Epidermal melanocyte (primary cell): ENCODE results near the gene CCDC116.
"Not testable (repeated sequence)": the region's sequence is repeated elsewhere in the genome, so short reads cannot be mapped to it uniquely, and the experiment has no call there.

Experiments used
- DNase-seq: peaks from one replicate; pipeline ENCODE4 v3.0.0; 2011; ENCODE audit warnings: low spot score; ENCODE audit not compliant: insufficient read length

The CCDC116 gene

DNA sequence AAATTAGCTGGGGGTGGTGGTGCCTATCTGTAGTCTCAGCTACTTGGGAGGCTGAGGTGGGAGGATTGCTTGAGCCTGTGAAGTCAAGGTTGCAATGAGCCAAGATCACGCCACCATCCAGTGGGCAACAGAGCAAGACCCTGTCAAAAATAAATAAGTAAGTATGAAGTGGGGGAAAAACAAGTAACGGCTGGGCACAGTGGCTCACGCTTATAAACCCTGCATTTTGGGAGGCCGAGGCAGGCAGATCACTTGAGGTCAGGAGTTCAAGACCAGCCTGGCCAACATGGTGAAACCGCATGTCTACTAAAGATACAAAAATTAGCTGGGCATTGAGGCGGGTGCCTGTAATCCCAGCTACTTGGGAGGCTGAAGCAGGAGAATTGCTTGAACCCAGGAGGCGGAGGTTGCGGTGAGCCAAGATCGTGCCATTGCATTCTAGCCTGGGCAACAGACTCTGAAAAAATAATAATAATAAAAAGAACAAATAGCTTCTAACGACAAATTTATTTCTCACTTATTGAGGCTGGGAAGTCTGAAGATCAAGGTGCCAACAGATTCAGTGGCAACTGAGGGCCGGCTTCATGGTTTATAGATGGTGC is 22.9 kb upstream of the CCDC116 start:
- DNase-seq, result not testable (repeated sequence)

DNA sequence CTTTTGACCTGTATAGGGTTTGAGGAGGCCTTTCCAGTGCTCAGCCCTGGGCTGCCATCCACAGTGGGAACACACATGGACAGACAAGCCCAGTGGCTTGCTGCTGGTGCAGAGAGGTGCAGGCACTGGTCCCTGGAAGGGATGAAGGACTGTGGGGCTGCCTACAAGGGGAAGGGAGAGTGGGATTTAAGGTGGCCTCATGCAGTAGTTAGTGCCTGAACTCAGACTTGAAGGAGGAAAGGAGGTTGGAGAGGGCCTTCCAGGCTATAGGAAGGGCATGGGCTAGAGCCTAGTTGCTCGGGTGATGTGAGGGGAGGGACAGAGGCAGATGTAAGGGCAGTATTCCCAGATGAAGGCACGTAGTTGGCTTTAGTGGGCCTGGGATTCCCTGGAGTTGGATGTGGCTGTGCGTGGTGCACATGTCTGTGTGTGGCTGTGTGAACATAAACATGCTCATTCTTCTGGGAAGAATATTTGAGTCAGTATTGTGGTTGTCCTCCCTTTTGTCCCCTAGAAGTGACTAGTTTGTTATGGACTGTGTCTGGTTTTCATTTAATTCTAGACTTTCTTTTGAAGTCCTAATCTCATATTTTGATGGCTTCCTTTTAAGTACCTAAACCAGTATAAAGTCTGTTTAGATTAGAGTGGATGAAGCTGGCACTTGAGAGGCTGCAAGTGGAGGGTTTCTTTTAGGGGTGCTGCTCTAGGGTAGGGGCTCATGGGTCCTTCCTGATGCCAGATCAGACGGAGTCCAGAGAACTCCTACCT is 21.2 kb upstream of the CCDC116 start:
- no peak for DNase-seq

DNA sequence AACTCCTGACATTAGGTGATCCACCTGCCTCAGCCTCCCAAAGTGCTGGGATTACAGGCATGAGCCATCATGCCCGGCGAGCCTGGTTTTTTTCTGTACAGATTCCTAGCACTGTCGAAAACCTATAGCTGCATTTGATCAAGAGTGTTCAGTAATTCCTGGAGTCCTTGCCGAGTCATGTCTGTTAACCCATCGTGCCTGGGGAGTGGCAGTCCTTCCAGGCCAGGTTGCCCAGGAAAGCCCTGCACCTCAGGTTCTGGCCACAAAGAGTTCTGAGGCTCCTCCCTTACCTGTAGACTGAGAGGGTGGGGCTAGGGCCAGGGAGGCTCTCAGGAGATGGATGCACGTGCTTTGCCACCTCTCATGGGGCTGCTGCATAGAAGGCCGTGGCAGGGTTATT is 19.7 kb upstream of the CCDC116 start:
- no peak for DNase-seq

DNA sequence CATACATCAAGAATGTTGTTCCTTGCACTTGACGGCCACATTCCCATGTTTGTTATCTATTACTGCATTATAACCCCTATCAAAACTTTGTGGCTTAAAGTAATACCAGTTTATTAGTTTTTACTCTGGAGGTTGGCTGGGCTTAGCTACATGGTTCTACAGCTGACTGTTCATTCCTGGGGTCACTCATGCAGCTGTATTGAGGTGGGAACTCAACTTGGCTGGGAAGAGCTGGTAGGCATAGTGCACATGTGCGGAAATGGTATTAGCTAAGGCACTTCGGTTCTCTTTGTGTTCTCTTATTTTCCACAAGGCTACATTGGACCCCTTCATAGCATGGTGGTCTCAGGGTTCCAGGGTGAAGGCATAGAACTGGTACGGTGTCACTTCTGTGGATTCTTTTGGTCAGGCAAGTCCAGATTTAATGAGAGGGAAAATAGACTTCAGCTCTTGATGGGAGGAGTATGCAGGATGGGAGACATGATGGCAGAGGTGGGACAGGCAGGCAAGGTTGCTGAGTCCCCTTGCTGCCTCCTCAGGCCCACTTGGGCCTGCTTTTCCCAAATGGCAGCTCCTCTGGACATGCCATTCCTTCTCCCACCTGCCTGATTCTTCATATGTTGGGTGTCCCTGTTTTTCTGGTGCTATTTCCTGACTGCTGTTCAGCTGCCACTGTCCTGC is 18.9 kb upstream of the CCDC116 start:
- no peak for DNase-seq

GRCh38 chr22:21615731-21616130 is 16.8 kb upstream of the CCDC116 start:
- DNase-seq, result no peak

- not testable (repeated sequence) for DNase-seq
Observed at GRCh38 chr22:21617337-21617736, 15.2 kb upstream of the CCDC116 start.

DNA sequence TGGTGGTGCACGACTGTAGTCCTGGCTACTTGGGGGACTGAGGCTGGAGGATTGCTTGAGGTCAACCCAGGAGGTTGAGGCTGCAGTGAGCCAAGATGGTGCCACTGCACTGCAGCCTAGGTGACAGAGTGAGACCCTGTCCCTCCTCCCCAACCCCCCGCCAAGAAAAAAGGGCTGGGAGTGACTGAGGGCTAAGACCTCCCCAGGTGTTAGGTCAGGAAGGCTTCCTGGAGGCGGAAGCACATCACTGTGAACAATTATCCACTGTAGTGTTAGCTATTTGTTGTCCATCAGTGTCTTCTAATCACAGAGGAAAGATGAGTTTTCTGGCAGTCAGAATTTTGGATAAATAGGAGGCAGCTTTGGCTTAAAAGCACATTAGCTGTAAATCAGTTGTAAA is 11.5 kb upstream of the CCDC116 start:
- no peak for DNase-seq

GRCh38 chr22:21622011-21622918 is 10.3 kb upstream of the CCDC116 start:
- no peak for DNase-seq

DNA sequence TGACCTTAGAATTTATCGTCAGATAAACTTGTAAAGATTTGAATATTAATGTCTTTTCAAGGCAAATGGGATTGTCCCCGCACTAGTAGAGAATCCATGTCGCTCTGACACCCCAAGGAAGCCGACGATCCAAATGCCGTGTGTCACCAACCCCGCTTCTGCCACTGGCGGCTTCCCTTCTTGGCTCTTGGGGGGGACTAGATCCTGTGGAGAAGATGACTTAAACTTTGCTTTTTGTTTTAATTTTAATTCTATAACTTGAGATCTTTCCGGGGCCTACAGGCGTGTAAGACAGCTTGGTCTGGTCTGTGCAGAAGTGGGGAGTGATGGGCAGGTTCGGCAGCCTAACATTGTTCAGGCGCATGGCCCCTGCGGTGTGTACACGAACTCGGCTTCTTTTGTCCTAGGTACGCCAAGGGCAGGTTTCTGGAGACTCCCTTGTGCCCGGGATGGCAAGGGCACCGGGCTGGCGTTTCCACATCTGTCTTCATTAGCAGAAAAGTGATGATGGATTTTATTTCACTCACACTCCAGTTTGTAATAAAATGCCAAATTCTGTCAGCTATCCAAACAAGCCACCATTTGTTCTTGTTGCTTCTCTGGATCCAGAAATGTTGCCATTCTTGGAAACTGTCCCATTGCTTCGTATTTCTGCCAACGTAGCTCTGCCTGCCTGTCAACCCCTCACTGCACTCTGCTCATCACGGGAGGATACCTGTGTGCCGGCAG is 9.5 kb upstream of the CCDC116 start:
- no peak for DNase-seq

- no peak for DNase-seq
Observed at GRCh38 chr22:21623648-21623970, 9.0 kb upstream of the CCDC116 start.

GRCh38 chr22:21624120-21624879 is 8.3 kb upstream of the CCDC116 start:
- DNase-seq, result no peak

GRCh38 chr22:21624880-21625791 is 7.4 kb upstream of the CCDC116 start:
- no peak for DNase-seq

- DNase-seq, result no peak
Observed at GRCh38 chr22:21626073-21626734, 6.4 kb upstream of the CCDC116 start.

DNA sequence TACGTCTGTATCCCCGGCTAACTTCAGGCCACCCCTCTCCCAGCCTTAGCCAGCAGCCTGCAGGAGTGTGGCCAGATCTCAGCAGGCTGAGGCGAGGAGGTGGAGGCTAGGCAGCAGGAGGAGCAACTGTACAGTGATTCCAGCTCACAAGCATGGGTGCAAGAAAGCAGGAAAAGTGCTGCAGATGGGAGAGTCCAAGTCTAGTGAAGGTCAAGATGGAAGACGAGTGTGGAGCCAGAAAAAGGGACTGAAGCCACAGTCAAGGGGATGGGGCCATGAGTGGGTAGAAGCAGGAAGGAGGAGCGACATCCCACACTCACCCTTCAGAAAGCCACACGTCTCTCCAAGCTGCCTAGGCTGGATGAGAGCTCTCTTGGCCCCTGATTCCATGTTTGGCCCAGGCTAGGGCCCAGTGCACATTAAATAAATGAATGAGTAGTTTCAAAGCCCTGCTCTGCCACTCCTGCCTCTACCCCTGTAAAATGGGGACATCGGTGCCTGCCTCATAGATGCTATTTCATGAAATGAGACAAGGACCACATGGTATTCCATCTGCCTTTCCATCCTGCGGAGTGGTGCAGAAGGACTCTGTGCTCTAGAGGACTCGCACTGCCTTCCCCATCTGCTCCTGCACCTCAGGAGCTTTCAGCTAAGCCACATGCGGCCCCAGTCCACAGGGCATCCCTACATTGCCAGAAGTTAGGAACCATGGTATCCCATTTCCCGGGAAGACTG is 5.7 kb upstream of the CCDC116 start:
- no peak for DNase-seq

GRCh38 chr22:21628386-21629254 is 3.9 kb upstream of the CCDC116 start:
- no peak for DNase-seq

DNA sequence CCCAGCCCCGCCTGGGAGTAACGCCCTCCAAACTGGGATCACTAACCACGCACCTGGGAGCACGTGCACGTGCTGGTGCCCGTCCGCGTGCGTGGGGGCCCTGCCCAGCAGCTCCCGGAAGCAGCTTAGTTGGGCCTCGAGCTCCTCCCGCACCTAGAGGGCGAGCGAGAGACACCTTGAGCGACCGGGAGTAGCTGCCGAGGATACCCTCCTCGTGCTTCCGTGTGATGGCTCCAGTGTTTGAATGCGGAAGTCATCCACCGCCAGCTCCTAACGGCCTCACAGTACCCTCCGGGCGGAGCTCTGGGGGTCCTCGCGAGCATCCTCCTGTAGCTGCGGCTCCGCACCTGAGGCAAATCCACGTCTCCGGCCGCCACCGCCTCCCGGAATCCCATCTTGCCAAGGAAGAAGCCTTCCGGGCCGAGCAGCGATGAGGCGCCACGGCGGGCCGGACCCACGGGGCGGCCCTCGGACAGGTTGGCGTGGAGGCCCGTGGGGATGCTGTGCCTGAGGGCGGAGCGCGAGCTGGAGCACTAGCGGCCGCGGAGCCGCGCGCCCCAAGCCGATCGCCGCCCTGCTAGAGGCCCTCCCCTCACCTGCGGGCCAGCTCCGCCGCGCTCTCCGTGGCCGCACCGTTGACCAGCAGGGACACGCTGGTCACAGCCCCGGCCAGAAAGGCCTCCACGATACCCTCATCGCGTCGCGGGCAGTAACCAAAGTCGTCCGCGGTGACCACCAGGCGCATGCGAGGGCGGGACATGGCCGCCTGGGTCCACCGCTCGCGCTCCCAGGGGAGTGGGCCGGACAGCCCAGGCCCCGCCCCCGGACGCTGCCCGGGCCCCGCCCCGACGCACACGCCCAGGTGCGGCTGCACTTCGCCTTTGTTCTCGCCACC is 3.1 kb upstream of the CCDC116 start, which contains the start of gene YDJC:
Gene YDJC, minus strand, starts transcription at position 768 of the 895 bp plus-strand sequence. Its CDS starts 8 bp downstream, at position 760.
- DNase-seq, result peak; percentile 84
